GM10266 (cell line): ENCODE results near the gene ANO8.
"Not testable (repeated sequence)": the region's sequence is repeated elsewhere in the genome, so short reads cannot be mapped to it uniquely, and the experiment has no call there.

Experiments used
- DNase-seq: peaks from one replicate; pipeline ENCODE4 v3.0.0; 2012; ENCODE audit errors: extremely low spot score
- TF ChIP-seq, protein P1 (sequence below): IDR thresholded peaks from 2 replicates; pipeline ENCODE4 v1.5.1; 2012; ENCODE audit warnings: mild to moderate bottlenecking, low read depth; ENCODE audit not compliant: control insufficient read depth, insufficient read depth; ENCODE audit errors: missing control alignments

ANO8 gene

DNA sequence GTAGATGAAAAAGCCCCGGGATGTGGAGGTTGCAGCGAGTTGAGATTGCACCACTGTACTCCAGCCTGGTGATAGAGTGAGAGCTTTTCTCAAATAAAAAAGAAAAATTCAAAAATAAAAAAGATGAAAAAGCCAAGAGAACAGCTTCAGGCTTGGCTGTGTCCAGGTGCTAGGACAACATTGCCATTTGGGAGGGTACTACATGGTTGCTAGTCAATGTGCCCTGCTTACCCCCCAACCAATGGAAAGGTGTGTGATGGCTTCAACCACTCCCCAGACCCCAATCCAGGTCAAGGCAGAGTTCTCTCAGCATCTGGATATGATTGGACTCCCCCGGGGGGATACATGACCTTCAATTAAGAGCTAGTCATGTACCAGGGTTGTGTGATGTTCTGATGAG, 55.2 kb downstream of the ANO8 start:
- TF ChIP-seq, protein P1, sequence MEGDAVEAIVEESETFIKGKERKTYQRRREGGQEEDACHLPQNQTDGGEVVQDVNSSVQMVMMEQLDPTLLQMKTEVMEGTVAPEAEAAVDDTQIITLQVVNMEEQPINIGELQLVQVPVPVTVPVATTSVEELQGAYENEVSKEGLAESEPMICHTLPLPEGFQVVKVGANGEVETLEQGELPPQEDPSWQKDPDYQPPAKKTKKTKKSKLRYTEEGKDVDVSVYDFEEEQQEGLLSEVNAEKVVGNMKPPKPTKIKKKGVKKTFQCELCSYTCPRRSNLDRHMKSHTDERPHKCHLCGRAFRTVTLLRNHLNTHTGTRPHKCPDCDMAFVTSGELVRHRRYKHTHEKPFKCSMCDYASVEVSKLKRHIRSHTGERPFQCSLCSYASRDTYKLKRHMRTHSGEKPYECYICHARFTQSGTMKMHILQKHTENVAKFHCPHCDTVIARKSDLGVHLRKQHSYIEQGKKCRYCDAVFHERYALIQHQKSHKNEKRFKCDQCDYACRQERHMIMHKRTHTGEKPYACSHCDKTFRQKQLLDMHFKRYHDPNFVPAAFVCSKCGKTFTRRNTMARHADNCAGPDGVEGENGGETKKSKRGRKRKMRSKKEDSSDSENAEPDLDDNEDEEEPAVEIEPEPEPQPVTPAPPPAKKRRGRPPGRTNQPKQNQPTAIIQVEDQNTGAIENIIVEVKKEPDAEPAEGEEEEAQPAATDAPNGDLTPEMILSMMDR = no peak
- no peak for DNase-seq

DNA sequence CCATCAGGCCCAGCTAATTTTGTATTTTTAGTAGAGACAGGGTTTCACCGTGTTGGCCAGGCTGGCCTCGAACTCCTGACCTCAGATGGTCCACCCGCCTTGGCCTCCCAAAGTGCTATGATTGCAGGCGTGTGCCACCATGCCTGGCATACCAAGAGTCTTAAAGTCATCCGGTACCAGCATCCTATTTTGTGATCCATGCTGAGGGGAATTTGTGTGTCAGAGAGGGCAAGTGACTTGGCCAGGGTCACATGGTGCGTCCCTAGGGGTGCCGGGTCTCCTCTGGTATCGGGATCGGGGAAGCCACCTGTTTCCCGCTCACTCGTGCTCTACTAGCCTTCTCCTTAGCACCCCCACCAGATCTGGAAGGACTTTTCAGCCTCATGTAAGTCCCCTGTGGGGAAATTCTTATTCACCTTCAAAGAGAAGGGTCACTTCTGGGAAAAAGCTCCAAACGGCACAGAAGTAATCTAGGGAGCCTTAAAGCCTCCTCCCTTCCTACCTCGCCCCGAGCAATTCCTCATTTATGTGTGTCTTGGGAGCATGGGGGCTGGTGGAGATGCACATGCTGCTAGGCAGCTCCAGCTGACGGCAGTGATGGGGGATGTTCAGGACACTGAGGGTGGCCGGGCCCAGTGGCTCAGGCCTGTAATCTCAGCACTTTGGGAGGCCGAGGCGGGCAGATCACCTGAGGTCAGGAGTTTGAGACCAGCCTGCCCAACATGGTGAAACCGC, 59.0 kb downstream of the ANO8 start:
- no peak for DNase-seq
- TF ChIP-seq, protein P1 = no peak

DNA sequence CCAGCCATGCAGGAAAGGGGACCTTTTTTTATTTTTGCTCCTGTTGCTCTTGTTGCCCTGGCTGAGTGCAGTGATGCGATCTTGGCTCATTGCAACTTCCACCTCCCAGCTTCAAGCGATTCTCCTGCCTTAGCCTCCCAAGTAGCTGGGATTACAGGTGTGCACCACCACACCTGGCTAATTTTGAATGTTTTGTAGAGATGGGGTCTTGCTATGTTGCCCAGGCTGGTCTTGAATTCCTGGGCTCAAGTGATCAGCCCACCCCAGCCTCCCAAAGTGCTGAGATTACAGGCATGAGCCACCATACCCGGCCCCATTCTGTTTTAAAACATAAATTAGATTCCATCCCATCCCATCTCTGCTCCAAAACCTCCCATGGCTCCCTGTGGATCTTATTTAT, 59.8 kb downstream of the ANO8 start:
- not testable (repeated sequence) for DNase-seq
